HL-60/S4 (cell line): ENCODE measurements around the gene SNHG17.
"Not testable (repeated sequence)": the region's sequence is repeated elsewhere in the genome, so short reads cannot be mapped to it uniquely, and the experiment has no call there.

Experiments used
- in situ Hi-C: fragments of 300-500 bp; cut with MboI; formaldehyde crosslinking; loops from 2 replicates; pipeline ENCODE4 v1.14.3; 2022; ENCODE audit warnings: low sequenced_read_pairs

Gene SNHG17

DNA sequence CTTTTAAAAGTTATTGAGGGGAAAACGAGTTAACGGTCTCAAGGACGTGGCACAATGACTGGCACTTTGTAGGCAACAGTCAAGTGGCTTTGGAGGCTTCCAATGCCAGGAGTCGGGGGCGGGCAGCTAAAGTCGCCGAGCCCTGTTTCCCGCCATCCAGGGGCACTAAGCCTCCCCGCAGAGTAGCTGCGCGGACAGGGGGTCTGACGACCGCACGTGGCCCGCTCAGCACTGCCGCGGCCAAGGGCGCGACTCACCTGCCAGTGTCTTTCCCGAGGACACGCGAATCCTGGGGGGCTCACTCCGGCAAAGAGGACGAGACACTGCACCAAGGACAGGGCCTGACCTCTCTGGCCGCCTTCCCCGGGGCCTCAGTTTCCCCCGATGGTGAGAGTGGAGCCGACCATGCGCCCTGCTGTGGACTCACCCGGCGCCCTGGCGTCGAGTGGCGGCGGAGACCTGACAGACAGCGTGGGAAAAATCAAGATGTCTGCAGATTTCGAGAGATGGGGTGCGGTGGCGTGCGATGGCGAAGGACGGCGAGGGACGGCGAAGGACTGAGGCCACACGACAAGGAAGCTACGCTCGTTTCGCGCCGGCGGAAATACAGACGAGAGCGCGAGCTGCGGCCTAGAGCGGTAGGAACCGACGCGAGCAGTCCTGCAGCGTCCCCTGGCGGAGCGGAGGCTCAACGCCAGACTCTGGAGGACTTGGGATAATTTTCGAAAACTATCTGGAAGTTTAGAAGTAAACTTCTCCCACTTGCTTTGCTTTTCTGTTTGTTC, at the start of gene SNHG17:
Gene SNHG17, minus strand, starts transcription at position 559 of the 785 bp plus-strand sequence.
- in situ Hi-C loops, result no loop called here

- in situ Hi-C loops, result no loop called here
These were observed 44.5 kb upstream of the SNHG17 start for GRCh38 chr20:38479596-38479995.

DNA sequence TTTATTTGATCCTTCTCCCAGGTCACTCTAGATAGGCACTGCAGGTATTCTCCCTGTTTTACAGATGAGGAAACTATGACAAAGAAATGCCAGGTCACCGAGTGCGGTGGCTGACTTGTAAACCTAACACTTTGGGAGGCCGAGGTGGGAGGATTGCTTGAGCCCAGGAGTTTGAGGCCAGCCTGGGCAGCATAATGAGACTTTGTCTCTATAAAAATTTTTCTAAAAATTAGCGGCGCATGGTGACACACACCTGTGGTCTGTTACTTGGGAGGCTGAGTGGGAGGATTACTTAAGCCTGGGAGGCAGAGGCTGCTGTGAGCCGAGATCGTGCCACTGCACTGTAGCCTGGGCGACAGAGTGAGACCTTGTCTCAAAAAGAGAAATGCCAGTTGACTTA, 42.6 kb upstream of the SNHG17 start:
- in situ Hi-C loops, result no loop called here

DNA sequence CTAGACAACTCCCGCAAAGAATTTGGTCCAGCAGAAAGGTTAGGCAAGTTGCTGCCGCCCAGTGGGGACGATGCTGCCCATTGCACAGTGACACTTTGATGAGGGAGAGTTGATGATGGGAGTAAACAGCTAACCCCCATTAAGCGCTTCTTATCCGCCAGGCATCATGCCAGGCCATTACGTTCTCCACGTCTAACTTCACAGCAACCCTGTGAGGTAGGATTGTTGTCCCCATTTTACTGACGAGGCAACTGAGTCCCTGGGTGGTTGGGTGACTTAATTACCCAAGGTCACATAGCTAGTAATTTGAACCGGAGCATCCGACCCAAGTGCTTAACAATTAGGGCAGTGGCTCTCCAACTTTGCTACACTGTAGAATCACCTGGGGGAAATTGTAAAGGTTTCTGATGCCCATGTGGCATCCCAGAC, 38.3 kb upstream of the SNHG17 start:
- in situ Hi-C loops, result no loop called here

DNA sequence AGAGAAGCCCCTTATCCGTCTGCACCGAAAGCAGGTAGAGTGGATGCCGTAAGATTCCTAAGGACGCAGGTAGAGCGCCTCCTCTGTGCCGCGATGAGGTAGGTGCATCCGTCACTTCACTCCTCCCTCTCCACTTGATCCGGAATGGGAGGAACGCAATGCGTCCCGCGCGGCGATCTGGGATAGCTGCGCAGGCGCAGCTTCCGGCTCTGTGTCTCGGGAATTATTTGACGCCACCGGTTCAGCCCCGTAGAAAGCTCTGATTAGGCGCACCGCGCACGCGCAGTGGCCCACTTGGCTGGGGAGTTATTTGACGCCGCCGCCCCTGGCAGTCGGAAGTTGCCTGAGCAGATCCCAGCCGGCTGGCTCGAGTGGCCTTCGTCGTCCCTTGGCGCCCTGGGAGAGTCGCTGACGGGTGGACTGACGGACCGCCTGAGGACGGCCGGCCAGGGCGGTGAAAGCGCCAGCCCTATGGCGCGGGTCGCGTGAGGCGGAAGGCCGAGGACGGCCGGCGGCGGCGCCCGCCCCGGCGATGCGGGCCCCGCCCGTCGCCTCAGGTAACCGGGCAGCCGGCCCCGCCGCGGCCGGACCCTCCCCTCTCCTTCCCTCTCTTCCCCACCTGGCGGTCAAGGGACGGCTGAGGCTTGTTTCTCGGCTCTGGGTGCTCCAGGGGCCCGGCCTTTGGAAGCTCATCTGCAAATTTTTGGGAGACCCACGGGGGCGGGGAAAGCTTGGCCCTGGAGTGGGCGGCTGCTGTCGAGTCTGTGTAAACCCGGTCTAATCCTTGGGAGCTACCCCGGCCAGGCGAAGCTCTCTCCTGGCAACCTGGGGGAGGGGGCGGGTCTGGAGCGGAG, 37.6 kb upstream of the SNHG17 start, which contains the start of gene RALGAPB:
Gene RALGAPB, plus strand, starts transcription at position 331 of the 854 bp plus-strand sequence. CDS start 15,590 bp downstream, outside the sequence.
- in situ Hi-C loops, result no loop called here

- in situ Hi-C loops, result no loop called here
These were observed 36.9 kb upstream of the SNHG17 start for GRCh38 chr20:38471987-38472512.

DNA sequence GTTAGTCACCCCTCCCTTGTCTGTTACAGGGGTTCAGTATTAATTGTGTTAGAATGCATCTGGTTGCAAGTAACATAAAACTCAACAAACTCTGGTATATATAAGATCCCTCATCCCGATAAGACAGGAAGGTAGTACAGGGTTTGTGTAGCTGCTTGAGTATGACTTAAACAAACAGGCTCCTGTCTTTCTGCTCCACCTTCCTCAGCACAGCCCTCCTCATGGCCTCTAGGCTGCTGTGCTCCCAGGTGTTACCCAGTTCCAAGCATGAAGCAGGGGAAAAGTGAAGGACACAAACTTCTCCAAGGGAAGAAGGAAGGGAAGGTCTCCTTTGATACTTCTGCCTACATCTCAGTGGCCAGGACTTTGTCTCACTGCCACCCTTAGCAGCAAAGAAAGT, 36.1 kb upstream of the SNHG17 start:
- in situ Hi-C loops, result no loop called here

GRCh38 chr20:38466983-38467382, 31.9 kb upstream of the SNHG17 start:
- in situ Hi-C loops, result no loop called here

DNA sequence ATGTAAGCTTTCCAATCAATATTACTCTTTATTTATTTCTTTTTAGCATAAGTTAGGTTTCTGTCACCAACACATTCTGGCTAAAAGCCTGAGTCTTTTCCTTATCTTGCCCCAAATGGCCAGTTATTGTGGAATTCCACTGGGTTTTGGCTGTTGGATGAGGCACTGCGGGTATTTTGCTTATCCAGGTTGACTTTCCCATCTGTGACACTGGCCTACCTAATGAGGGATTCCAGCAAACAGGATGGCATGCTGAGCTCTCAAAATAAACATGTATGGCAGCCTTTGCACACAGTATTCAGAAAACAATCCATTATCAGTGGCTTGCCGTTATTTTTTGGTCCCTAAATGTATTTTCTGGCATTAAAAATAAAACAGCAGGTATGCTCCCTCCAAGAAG, 31.0 kb upstream of the SNHG17 start:
- in situ Hi-C loops, result no loop called here

DNA sequence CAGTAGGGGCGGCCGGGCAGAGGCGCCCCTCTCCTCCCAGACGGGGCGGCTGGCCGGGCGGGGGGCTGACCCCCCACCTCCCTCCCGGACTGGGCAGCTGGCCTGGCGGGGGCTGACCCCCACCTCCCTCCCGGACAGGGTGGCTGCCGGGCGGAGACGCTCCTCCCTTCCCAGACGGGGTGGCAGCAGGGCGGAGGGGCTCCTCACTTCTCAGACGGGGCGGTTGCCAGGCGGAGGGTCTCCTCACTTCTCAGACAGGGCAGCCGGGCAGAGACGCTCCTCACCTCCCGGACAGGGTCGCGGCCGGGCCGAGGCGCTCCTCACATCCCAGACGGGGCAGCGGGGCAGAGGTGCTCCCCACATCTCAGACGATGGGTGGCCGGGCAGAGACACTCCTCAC, 26.4 kb upstream of the SNHG17 start:
- in situ Hi-C loops, result not testable (repeated sequence)

DNA sequence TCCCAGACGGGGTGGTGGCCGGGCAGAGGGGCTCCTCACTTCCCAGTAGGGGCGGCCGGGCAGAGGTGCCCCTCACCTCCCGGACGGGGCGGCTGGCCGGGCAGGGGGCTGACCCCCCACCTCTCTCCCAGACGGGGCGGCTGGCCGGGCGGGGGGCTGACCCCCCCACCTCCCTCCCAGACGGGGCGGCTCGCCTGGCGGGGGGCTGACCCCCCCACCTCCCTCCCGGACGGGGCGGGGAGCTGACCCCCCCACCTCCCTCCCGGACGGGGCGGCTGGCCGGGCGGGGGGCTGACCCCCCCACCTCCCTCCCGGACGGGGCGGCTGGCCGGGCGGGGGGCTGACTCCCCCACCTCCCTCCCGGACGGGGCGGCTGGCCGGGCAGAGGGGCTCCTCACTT, 26.0 kb upstream of the SNHG17 start:
- in situ Hi-C loops, result not testable (repeated sequence)

DNA sequence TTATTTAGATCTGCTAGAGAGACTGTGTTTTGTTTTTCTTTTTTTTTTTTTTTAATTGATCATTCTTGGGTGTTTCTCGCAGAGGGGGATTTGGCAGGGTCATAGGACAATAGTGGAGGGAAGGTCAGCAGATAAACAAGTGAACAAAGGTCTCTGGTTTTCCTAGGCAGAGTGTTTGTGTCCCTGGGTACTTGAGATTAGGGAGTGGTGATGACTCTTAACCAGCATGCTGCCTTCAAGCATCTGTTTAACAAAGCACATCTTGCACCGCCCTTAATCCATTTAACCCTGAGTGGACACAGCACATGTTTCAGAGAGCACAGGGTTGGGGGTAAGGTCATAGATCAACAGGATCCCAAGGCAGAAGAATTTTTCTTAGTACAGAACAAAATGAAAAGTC, 25.5 kb upstream of the SNHG17 start:
- in situ Hi-C loops, result not testable (repeated sequence)

DNA sequence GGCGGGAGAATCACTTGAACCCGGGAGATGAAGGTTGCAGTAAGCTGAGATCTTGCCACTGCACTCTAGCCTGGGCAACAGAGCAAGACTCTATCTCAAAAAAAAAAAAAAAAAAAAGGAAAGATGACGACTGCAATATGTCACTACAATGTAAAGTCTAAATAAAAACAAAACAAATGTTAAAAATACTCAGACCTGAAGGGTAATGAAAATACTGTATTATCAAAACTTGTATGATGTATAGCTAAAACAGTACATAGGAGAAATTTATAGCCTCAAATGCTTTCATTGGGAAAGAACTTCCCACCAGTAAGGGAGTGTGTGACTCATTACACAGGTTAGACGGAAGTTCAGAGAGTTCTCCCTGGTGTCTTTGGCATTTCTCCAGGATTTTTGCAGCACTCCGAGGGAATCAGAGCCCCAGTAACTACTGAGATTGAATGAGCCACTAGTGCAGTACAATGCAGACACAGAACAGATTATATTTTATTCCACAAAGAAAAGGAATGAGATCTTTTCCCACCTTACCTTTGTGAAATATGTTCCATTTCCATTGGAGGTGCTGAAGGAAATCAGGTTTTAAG, 25.0 kb upstream of the SNHG17 start:
- in situ Hi-C loops, result no loop called here

DNA sequence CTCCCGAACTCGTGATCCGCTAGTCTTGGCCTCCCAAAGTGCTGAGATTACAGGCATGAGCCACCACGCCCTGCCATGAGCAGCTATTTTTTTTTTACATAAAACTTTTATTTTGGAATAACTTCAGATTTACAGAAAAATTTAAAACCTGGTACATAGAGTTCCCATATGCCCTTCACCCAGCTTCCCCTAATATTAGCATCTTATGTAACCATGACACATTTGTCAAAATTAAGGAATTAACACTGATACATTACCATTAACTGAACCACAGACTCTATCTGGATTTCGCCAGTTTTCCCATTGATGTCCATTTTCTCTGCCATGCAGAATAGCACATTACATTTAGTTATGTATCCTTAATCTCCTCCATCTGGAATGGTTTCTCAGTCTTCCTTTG, 23.2 kb upstream of the SNHG17 start:
- in situ Hi-C loops, result no loop called here

DNA sequence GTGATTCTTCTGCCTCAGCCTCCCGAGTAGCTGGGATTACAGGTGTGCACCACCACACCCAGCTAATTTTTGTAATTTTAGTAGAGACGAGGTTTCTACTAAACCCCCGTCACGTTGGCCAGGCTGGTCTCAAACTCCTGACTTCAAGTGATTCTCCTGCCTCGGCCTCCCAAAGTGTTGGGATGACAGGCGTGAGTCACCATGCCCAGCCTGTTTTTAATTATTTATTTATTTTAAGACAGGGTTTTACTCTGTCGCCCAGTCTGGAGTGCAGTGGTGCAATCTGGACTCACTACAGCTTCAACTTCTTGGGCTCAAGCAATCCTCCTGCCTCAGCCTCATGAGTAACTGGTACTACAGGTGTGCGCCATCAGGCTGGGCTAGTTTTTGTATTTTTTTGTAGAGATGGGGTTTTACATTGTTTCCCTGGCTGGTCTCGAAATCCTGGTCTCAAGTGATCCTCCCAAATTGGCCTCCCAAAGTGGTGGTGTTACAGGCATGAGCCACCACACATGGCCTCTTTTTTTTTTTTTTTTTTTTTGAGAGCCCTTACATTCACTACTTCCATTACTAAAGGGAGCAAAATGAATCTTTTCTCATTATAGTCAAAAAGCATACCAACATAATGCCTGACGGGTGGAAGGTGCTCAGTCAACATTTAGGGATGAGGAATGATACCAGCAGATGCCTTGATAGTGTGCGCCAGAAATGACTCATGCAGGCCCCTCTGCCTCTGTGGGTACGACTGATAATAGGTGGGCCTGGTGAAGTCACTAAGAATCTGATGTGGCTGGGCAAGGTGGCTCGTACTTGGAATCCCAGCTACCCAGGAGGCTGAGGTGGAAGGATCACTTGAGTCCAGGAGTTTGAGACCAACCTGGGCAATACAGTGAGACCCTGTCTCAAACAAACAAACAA, 19.7 kb upstream of the SNHG17 start:
- in situ Hi-C loops, result no loop called here

GRCh38 chr20:38453941-38454340, 18.8 kb upstream of the SNHG17 start:
- in situ Hi-C loops, result no loop called here

GRCh38 chr20:38452880-38453624, 17.9 kb upstream of the SNHG17 start:
- in situ Hi-C loops, result no loop called here

GRCh38 chr20:38450412-38450975, 15.4 kb upstream of the SNHG17 start:
- in situ Hi-C loops, result no loop called here

DNA sequence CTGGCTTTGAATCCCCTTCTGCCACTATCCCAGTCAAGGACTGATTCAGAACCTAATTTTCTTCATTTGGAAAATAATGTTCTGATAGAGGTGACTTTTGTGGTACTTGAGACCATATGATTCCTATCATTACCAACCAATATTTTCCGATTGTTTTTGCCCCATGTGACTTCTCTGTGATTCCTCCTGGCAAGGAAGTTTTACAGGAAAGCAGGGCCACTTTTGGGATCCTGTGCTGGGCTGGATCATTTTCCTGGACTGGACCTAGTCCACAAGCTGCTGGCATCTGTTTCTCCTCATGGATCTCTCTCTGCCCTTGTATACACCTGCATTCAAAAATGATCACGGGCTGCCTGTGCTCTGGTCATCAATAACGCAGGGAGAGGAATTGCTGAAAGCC, 13.9 kb upstream of the SNHG17 start:
- in situ Hi-C loops, result no loop called here
